ENCODE results near the gene TMEM164.

GRCh38 chrX:110135618-110136017, 132.7 kb downstream of the TMEM164 start:
- no peak for TF ChIP-seq CTCF (conservative IDR thresholded peaks at IDR 0.05; ENCODE audit: low read depth in 2 of 2)
- TF ChIP-seq POLR2AphosphoS5 (IDR thresholded peaks at IDR 0.05; ENCODE audit: low read depth) = no peak
- no peak for TF ChIP-seq EZH2 (IDR thresholded peaks at IDR 0.05; ENCODE audit: low read depth, unreplicated experiment)
- TF ChIP-seq JUNB (IDR thresholded peaks at IDR 0.05; ENCODE audit: unreplicated experiment) = no peak
- TF ChIP-seq EZH2phosphoT487 (IDR thresholded peaks at IDR 0.05; ENCODE audit: unreplicated experiment) = no peak
- TF ChIP-seq REST (IDR thresholded peaks at IDR 0.05; ENCODE audit: unreplicated experiment) = no peak
- no peak for TF ChIP-seq CREB1 (CRISPR knock-in tag; IDR thresholded peaks at IDR 0.05; ENCODE audit: low read depth)
- TF ChIP-seq NANOG (IDR thresholded peaks at IDR 0.05; ENCODE audit: borderline replicate concordance) = no peak
- TF ChIP-seq ETS1 (IDR thresholded peaks at IDR 0.05) = no peak
- no peak for TF ChIP-seq ZNF331 (CRISPR knock-in tag; IDR thresholded peaks at IDR 0.05; ENCODE audit: low read depth)
- no peak for TF ChIP-seq STAT1 (IDR thresholded peaks at IDR 0.05; ENCODE audit: unreplicated experiment)
